Prostate gland (tissue), 2 donors: ENCODE results near the gene BLOC1S1. TPM values are rescaled to one million over a fixed set of nuclear protein-coding genes. Genes with fewer than 3 reads are reported as not detected.
"Not testable (repeated sequence)": the region's sequence is repeated elsewhere in the genome, so short reads cannot be mapped to it uniquely, and the experiment has no call there.

Experiments
- DNase-seq: peaks from one replicate; pipeline ENCODE4 v3.0.0-alpha.2; 2019; ENCODE audit warnings: low spot score
- H3K27ac ChIP-seq, 2 donors: fragments of 200-600 bp; sonication (generic); 2 replicates each; pipeline ENCODE4 v1.5.1; 2017 to 2019
- H3K27me3 ChIP-seq: fragments of 200-600 bp; sonication (generic); replicated peaks from 2 replicates; pipeline ENCODE4 v1.5.1; 2019; ENCODE audit not compliant: insufficient read depth
- H3K36me3 ChIP-seq, 2 donors: fragments of 200-600 bp; sonication (generic); 1 replicate in 1 of 2; 2 replicates in 1 of 2; pipeline versions ENCODE4 v1.5.1 to v1.8.1; 2017 to 2019
- H3K4me1 ChIP-seq: fragments of 200-600 bp; sonication (generic); replicated peaks from 2 replicates; pipeline ENCODE4 v1.5.1; 2019
- H3K4me3 ChIP-seq, 2 donors: fragments of 200-600 bp; sonication (generic); 2 replicates each; pipeline ENCODE4 v1.5.1; 2017 to 2019
- H3K9me3 ChIP-seq: fragments of 200-600 bp; sonication (generic); 2 replicates; pipeline ENCODE4 v1.5.1; 2017
- CTCF ChIP-seq, 4 experiments: fragments of 200-600 bp in 2 of 4; fragments of 450-650 bp in 2 of 4; sonication (generic) in 2 of 4; IDR thresholded peaks; 1 replicate in 3 of 4; 2 replicates in 1 of 4; pipeline ENCODE4 v1.5.1; 2016 to 2019; ENCODE audit warnings: antibody characterized with exemption in 4 of 4, mild to moderate bottlenecking in 2 of 4, moderate library complexity in 2 of 4
- POLR2A ChIP-seq: fragments of 450-650 bp; IDR thresholded peaks from one replicate; pipeline ENCODE4 v1.6.1; 2016; ENCODE audit warnings: antibody characterized with exemption, mild to moderate bottlenecking
- POLR2AphosphoS5 ChIP-seq: sonication (generic); formaldehyde crosslinking; IDR thresholded peaks from one replicate; pipeline ENCODE4 v1.6.1; 2017; ENCODE audit warnings: antibody characterized with exemption
- WGBS: methylation state at CpG from one replicate; pipeline ENCODE4 v1.1.5; 2018; 5-methylcytosine and 5-hydroxymethylcytosine counted together
- intact Hi-C: fragments of 100-400 bp; cut with DNase I; formaldehyde crosslinking; loops from one replicate; pipeline ENCODE4 v1.14.2; 2022
- total RNA-seq, 2 donors: library from RNA; depleted of rRNA; stranded (reverse); fragments of >200 nt; gene quantifications; one replicate each; pipeline ENCODE4 v1.1.0, GENCODE V29; 2016

BLOC1S1 gene
- total RNA-seq, 2 donors from 2014 or later, result 151 to 240 TPM

- Histone ChIP-seq H3K27ac (peak overlapping the region; percentile 68 to 72), H3K4me3 (no peak overlapping the region), H3K27me3 (no peaks in the 10 kb centered on the region), H3K36me3 (no peaks in the 10 kb centered on the region), H3K4me1 (peaks cover 4% of the 10 kb centered on the region), H3K9me3 (no peaks in the 10 kb centered on the region)
- intact Hi-C loops, result no loop called here
- TF ChIP-seq CTCF (IDR thresholded peaks at IDR 0.05), result no peak
- TF ChIP-seq POLR2AphosphoS5, result no peak
- no peak for TF ChIP-seq POLR2A
- WGBS, result 41% methylated on average over 3 of the region's 3 CpGs
- DNase-seq, result no peak
These were observed 30.5 kb downstream of the BLOC1S1 start for GRCh38 chr12:55746174-55746912.

GRCh38 chr12:55746913-55747231 is 31.0 kb downstream of the BLOC1S1 start:
- TF ChIP-seq CTCF (IDR thresholded peaks at IDR 0.05), result no peak
- TF ChIP-seq POLR2A, result no peak
- no peak for TF ChIP-seq POLR2AphosphoS5
- H3K9me3 ChIP-seq, result no peaks in the 10 kb centered on the region
- intact Hi-C loops, result no loop called here
- H3K27me3 ChIP-seq, result no peaks in the 10 kb centered on the region
- no peaks in the 10 kb centered on the region for H3K36me3 ChIP-seq
- peaks cover 4% of the 10 kb centered on the region for H3K4me1 ChIP-seq
- DNase-seq, result no peak
- H3K27ac ChIP-seq, result no peak overlapping the region
- H3K4me3 ChIP-seq, result no peak overlapping the region

DNA sequence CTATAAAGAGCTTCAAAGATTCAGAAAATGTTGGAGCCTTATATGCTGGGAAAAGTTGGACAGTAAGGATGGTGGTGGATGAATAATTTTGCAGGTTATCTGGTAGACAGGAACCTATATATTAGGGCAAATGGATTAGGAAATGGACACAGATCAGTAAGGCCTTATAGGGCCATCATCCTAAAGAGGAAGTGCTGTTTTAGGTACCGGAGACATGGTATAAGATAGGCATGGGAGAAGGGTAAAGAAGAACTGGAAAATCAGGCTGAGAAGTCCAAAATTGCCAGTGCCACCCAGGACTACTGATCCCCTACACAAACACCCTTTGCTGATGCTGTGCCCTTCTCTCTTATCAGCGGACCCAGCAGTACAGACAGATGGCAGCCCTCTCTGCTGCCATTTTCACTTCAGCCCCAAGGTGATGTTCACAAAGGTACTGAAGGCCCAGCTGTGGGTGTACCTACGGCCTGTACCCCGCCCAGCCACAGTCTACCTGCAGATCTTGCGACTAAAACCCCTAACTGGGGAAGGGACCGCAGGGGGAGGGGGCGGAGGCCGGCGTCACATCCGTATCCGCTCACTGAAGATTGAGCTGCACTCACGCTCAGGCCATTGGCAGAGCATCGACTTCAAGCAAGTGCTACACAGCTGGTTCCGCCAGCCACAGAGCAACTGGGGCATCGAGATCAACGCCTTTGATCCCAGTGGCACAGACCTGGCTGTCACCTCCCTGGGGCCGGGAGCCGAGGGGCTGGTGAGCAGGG is 32.6 kb downstream of the BLOC1S1 start:
- TF ChIP-seq CTCF (IDR thresholded peaks at IDR 0.05) (no peak), POLR2A (no peak), POLR2AphosphoS5 (no peak)
- Histone ChIP-seq H3K36me3 (no peaks in the 10 kb centered on the region), H3K9me3 (no peaks in the 10 kb centered on the region), H3K4me1 (peaks cover 4% of the 10 kb centered on the region), H3K4me3 (no peak overlapping the region), H3K27me3 (no peaks in the 10 kb centered on the region), H3K27ac (no peak overlapping the region)
- no peak for DNase-seq
- intact Hi-C loops, result no loop called here
- 85% methylated on average over 18 of the region's 18 CpGs for WGBS

DNA sequence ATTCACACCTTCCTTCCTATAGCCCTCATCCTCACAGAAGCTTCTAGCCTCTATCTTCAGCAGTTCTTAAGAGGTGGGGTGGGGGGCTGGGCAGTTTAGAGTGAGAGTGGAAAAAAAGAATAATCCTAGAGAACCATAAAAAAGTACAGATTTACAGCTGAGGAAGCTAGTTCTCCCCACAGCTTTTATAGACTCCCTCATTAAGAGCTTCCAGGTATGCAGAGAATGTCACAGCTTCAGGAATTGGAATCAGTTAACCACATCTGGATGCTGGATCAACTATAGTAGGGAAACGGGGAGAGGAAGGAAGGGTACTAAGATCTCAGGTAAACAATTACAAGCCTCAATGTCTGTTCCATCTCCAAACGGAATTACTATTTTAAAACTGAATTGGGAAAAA is 39.4 kb downstream of the BLOC1S1 start:
- DNase-seq, result no peak
- no peaks in the 10 kb centered on the region for H3K9me3 ChIP-seq
- no peaks in the 10 kb centered on the region for H3K27me3 ChIP-seq
- no peaks in the 10 kb centered on the region for H3K36me3 ChIP-seq
- WGBS, result 43% methylated on average over 2 of the region's 2 CpGs
- no peak overlapping the region for H3K27ac ChIP-seq
- no peak overlapping the region for H3K4me3 ChIP-seq
- H3K4me1 ChIP-seq, result no peaks in the 10 kb centered on the region
- TF ChIP-seq POLR2A (no peak), CTCF (IDR thresholded peaks at IDR 0.05) (no peak), POLR2AphosphoS5 (no peak)
- intact Hi-C loops, result no loop called here

GRCh38 chr12:55757701-55758100 is 41.9 kb downstream of the BLOC1S1 start:
- Histone ChIP-seq H3K4me1 (no peaks in the 10 kb centered on the region), H3K27ac (no peak overlapping the region), H3K4me3 (no peak overlapping the region), H3K36me3 (no peaks in the 10 kb centered on the region), H3K27me3 (no peaks in the 10 kb centered on the region), H3K9me3 (no peaks in the 10 kb centered on the region)
- no peak for TF ChIP-seq POLR2AphosphoS5
- TF ChIP-seq POLR2A, result no peak
- intact Hi-C loops, result no loop called here
- DNase-seq, result no peak
- WGBS, result 54% methylated on average over 2 of the region's 2 CpGs

GRCh38 chr12:55758575-55758974 is 42.7 kb downstream of the BLOC1S1 start:
- H3K4me1 ChIP-seq, H3K36me3 ChIP-seq, H3K9me3 ChIP-seq, H3K4me3 ChIP-seq, DNase-seq, H3K27me3 ChIP-seq, intact Hi-C loops: not testable (repeated sequence)
- WGBS, result 94% methylated on average over 4 of the region's 4 CpGs
- peak overlapping the region in 1 of 2 donors; percentile 32 for H3K27ac ChIP-seq
